OCI-LY7 (cell line): ENCODE data around the gene HAGHL.

Experiments
- EZH2phosphoT487 ChIP-seq: fragments of 200-600 bp; sonication (generic); IDR thresholded peaks from 2 replicates; pipeline ENCODE4 v1.6.1; 2018; ENCODE audit warnings: low read depth, borderline replicate concordance, mild to moderate bottlenecking, mixed run types, antibody characterized with exemption, low read length, moderate library complexity, mixed read lengths
- TF ChIP-seq, protein P1 (sequence below): fragments of 200-600 bp; sonication (generic); conservative IDR thresholded peaks from 2 replicates; pipeline ENCODE4 v1.5.1; 2014; ENCODE audit warnings: mild to moderate bottlenecking, antibody characterized with exemption, low read length, moderate library complexity, mixed read lengths

DNA sequence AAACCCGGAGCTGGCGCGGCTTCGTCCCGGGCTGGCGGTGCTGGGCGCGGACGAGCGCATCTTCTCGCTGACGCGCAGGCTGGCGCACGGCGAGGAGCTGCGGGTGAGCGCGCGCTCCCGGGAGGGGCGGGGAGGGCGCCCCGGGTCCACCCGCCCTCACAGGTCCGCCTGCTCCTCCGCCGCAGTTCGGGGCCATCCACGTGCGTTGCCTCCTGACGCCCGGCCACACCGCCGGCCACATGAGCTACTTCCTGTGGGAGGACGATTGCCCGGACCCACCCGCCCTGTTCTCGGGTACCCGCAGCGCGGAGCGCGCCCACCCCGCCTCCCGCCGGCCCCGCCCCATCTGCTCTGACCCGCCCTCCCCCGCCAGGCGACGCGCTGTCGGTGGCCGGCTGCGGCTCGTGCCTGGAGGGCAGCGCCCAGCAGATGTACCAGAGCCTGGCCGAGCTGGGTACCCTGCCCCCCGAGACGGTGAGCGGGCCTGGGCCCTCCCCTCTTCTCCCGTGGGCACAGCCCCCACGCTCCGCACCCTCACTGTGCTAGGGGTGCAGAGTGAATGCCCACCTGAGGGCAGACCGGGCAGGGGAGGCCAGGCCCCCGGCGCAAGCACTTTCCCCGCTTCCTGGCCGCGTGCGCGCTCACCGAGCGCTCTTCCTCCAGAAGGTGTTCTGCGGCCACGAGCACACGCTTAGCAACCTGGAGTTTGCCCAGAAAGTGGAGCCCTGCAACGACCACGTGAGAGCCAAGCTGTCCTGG, 1.4 kb downstream of the HAGHL start:
- TF ChIP-seq EZH2phosphoT487: no peak
- TF ChIP-seq, protein P1, sequence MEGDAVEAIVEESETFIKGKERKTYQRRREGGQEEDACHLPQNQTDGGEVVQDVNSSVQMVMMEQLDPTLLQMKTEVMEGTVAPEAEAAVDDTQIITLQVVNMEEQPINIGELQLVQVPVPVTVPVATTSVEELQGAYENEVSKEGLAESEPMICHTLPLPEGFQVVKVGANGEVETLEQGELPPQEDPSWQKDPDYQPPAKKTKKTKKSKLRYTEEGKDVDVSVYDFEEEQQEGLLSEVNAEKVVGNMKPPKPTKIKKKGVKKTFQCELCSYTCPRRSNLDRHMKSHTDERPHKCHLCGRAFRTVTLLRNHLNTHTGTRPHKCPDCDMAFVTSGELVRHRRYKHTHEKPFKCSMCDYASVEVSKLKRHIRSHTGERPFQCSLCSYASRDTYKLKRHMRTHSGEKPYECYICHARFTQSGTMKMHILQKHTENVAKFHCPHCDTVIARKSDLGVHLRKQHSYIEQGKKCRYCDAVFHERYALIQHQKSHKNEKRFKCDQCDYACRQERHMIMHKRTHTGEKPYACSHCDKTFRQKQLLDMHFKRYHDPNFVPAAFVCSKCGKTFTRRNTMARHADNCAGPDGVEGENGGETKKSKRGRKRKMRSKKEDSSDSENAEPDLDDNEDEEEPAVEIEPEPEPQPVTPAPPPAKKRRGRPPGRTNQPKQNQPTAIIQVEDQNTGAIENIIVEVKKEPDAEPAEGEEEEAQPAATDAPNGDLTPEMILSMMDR: no peak
